HCT116 (cell line): Measurements from ENCODE around the gene SYNJ2.

Experiments used
- CEBPB ChIP-seq: IDR thresholded peaks from 2 replicates; pipeline ENCODE4 v1.6.1; 2012; ENCODE audit warnings: low read depth
- ELF1 ChIP-seq: IDR thresholded peaks from 2 replicates; pipeline ENCODE4 v1.6.1; 2012; ENCODE audit warnings: low read depth, borderline replicate concordance
- POLR2A ChIP-seq: IDR thresholded peaks from 2 replicates; pipeline ENCODE4 v1.7.0; 2011; ENCODE audit warnings: borderline replicate concordance; ENCODE audit not compliant: insufficient read depth, insufficient read length; ENCODE audit errors: extremely low read depth
- SP1 ChIP-seq: IDR thresholded peaks from 2 replicates; pipeline ENCODE4 v1.6.1; 2012; ENCODE audit warnings: low read depth
- TF ChIP-seq, protein P1 (sequence below), 3 experiments: fragments of 200-600 bp in 1 of 3; sonication (generic) in 1 of 3; IDR thresholded peaks in 2 of 3; conservative IDR thresholded peaks in 1 of 3; 2 replicates each; pipeline ENCODE4 v1.5.1; 2012 to 2017; ENCODE audit warnings: low read depth in 2 of 3, low read length in 2 of 3, antibody characterized with exemption in 1 of 3, borderline replicate concordance in 1 of 3, control low read depth in 1 of 3, mild to moderate bottlenecking in 1 of 3, mixed read lengths in 1 of 3, mixed run types in 1 of 3, moderate library complexity in 1 of 3; ENCODE audit not compliant: insufficient read depth in 1 of 3

DNA sequence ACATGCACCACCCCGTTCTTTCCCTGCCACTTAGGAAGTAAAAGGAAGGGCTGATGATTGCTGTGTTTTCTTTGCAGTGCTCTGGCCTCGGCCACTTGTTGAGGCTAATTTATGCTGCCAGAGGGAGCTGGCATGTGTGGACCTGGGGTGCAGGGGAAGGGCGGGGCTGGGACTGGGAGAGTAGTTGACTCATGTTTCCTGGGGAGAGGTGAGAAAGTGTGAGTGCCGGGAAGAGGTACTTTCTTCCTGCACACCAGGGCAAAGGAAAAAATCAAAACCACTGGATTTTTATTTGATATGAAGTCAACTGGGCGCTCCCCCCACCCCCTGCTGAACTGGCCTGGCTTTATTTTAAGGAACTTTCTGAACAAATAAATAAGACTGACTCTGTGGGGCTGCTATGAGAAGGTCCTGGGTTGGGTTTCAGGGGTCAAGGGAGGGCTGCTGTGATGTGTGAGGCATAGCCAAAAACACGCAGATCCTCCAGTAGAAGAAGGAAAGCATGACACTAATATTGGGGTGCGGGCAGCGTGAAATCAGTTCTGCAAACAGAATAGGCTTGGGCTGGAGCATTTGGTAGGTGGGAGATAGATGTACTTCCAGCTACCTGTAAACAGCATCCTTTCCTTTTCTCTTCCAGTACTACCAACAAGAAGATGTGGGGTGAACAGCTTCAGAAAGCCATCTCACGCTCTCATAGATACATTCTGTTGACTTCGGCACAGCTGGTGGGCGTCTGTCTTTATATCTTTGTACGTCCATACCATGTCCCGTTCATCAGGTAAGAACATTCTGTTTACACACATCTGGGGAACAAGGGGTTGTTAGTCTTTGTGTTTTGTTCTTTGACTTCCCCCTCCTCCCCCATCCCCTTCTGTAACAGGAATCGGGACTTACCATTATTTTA, 87.5 kb downstream of the SYNJ2 start:
- TF ChIP-seq SP1 (peak; percentile 83), POLR2A (no peak), CEBPB (no peak), ELF1 (no peak)
- TF ChIP-seq, protein P1, sequence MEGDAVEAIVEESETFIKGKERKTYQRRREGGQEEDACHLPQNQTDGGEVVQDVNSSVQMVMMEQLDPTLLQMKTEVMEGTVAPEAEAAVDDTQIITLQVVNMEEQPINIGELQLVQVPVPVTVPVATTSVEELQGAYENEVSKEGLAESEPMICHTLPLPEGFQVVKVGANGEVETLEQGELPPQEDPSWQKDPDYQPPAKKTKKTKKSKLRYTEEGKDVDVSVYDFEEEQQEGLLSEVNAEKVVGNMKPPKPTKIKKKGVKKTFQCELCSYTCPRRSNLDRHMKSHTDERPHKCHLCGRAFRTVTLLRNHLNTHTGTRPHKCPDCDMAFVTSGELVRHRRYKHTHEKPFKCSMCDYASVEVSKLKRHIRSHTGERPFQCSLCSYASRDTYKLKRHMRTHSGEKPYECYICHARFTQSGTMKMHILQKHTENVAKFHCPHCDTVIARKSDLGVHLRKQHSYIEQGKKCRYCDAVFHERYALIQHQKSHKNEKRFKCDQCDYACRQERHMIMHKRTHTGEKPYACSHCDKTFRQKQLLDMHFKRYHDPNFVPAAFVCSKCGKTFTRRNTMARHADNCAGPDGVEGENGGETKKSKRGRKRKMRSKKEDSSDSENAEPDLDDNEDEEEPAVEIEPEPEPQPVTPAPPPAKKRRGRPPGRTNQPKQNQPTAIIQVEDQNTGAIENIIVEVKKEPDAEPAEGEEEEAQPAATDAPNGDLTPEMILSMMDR (IDR thresholded peaks at IDR 0.05 in 2 of 3, conservative IDR thresholded peaks at IDR 0.05 in 1 of 3; ENCODE audit: borderline replicate concordance in 1 of 3, insufficient read depth in 1 of 3, low read depth in 2 of 3, low read length in 2 of 3), result no peak
